ENCODE results near the gene SCUBE1. TPM values are rescaled to one million over a fixed set of nuclear protein-coding genes. Genes with fewer than 3 reads are reported as not detected.

SCUBE1 gene
- total RNA-seq, 1 donor from 2014 or later: 25.9 TPM

DNA sequence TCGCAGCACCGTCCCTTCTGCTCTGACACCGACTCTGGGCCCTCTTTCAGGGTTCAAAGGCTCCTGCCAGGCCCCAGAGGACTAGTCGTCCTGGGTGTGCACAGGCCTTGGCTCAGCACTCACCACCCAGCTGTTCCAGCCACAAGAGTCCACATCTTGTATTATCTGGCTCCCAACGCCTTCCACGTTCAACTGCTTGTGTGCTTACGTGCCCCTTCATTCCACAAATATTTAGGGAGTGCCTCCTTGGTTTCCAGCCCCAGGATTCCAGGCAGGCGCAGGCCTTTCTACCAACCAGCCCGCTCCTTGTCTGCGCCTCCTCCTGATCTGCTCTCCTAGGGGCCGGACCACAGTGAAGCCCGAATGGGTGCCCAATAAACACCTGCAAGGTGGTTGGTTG, 70.9 kb downstream of the SCUBE1 start:
- Histone ChIP-seq H3K36me3 (no peaks in the 10 kb centered on the region), H3K27ac (no peak overlapping the region), H3K4me1 (peaks cover 19% of the 10 kb centered on the region), H3K4me3 (no peak overlapping the region), H3K9me3 (ENCODE audit: low read depth) (no peaks in the 10 kb centered on the region), H3K9ac (no peak overlapping the region), H2AFZ (replicated peaks) (no peak overlapping the region), H3K27me3 (no peaks in the 10 kb centered on the region), H3K79me2 (ENCODE audit: low read depth) (no peaks in the 10 kb centered on the region), H3K4me2 (no peak overlapping the region), H3F3A (ENCODE audit: low read depth) (peaks cover 19% of the 10 kb centered on the region), H4K20me1 (ENCODE audit: low read depth) (peaks cover 48% of the 10 kb centered on the region)
- no peaks in the 10 kb centered on the region for H3K36me3 Mint-ChIP-seq
- no peak for DNase-seq (ENCODE audit: low spot score)
- peak overlapping the region; percentile 85 for H3K27ac Mint-ChIP-seq
- H3K4me1 Mint-ChIP-seq: peaks cover 75% of the 10 kb centered on the region
- peaks cover 24% of the 10 kb centered on the region for H3K27me3 Mint-ChIP-seq (ENCODE audit: insufficient read depth, low read depth)
- TF ChIP-seq, protein P1, sequence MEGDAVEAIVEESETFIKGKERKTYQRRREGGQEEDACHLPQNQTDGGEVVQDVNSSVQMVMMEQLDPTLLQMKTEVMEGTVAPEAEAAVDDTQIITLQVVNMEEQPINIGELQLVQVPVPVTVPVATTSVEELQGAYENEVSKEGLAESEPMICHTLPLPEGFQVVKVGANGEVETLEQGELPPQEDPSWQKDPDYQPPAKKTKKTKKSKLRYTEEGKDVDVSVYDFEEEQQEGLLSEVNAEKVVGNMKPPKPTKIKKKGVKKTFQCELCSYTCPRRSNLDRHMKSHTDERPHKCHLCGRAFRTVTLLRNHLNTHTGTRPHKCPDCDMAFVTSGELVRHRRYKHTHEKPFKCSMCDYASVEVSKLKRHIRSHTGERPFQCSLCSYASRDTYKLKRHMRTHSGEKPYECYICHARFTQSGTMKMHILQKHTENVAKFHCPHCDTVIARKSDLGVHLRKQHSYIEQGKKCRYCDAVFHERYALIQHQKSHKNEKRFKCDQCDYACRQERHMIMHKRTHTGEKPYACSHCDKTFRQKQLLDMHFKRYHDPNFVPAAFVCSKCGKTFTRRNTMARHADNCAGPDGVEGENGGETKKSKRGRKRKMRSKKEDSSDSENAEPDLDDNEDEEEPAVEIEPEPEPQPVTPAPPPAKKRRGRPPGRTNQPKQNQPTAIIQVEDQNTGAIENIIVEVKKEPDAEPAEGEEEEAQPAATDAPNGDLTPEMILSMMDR (IDR thresholded peaks at IDR 0.05): no peak
- TF ChIP-seq EZH2 (IDR thresholded peaks at IDR 0.05) (no peak), EZH2phosphoT487 (IDR thresholded peaks at IDR 0.05) (no peak)
- peak overlapping the region; percentile 10 for H3K4me3 Mint-ChIP-seq
- H3K9me3 Mint-ChIP-seq: no peaks in the 10 kb centered on the region

DNA sequence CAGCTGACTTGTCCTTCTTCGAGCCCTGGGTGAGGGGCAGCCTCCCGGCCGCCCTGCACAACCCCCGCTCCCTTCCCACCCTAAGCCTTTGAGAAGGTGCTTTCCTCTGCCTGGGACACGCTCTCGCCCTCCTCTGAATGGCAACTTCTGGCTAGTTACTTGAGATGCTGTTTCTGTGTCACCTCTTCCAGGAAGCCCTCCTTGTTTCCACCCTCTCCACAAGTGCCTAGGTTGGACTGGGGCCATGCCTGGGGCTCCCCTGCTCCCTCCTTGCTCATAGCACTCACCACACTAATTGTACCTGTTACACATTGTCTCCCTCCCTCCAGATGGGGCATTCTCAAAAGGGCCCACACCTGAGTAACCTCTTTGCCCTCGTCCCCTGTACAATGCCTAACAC, 72.2 kb downstream of the SCUBE1 start:
- peak overlapping the region; percentile 67 for H3K4me3 Mint-ChIP-seq
- H2AFZ ChIP-seq (replicated peaks): no peak overlapping the region
- no peaks in the 10 kb centered on the region for H3K27me3 ChIP-seq
- no peaks in the 10 kb centered on the region for H3K9me3 Mint-ChIP-seq
- no peak overlapping the region for H3K4me3 ChIP-seq
- no peaks in the 10 kb centered on the region for H3K79me2 ChIP-seq (ENCODE audit: low read depth)
- peaks cover 48% of the 10 kb centered on the region for H4K20me1 ChIP-seq (ENCODE audit: low read depth)
- H3K27ac Mint-ChIP-seq: peak overlapping the region; percentile 87
- no peak for DNase-seq (ENCODE audit: low spot score)
- no peaks in the 10 kb centered on the region for H3K36me3 Mint-ChIP-seq
- no peak overlapping the region for H3K9ac ChIP-seq
- H3K4me2 ChIP-seq: no peak overlapping the region
- no peak overlapping the region for H3K27ac ChIP-seq
- H3F3A ChIP-seq (ENCODE audit: low read depth): peaks cover 19% of the 10 kb centered on the region
- peaks cover 78% of the 10 kb centered on the region for H3K4me1 Mint-ChIP-seq
- H3K36me3 ChIP-seq: no peaks in the 10 kb centered on the region
- peaks cover 13% of the 10 kb centered on the region for H3K4me1 ChIP-seq
- peaks cover 22% of the 10 kb centered on the region for H3K27me3 Mint-ChIP-seq (ENCODE audit: insufficient read depth, low read depth)
- H3K9me3 ChIP-seq (ENCODE audit: low read depth): no peaks in the 10 kb centered on the region
- no peak for TF ChIP-seq EZH2 (IDR thresholded peaks at IDR 0.05)
- no peak for TF ChIP-seq EZH2phosphoT487 (IDR thresholded peaks at IDR 0.05)
- TF ChIP-seq, protein P1 (IDR thresholded peaks at IDR 0.05): no peak

DNA sequence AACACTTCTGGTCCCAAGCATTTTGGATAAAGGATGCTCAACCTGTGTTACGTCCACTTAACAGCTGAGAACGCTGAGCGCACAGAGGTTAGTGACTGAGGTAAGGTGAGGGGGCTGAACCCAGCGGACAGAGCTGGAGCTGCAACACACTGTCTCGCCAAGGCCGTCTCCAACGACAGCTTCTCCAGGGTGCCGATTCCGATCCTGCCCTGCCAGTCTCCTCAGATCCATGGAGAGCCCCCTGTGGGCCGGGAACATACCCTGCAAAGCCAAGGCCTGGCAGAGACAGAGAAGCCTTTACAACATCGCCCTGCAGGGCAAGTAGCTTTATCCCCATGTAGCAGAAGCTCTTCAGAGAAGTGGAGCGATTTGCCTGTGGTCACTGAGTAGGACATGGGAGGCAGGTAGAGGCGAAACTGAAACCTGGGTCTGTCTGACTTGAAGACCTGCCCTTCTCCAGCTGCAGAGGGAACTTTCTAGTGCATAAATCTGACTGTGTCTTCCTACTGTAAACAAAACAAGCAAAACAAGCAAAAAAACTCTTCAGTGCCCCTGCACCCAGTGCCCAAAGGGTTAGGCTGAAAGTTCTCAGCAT, 72.8 kb downstream of the SCUBE1 start:
- peaks cover 43% of the 10 kb centered on the region for H4K20me1 ChIP-seq (ENCODE audit: low read depth)
- peaks cover 7% of the 10 kb centered on the region for H3K4me1 ChIP-seq
- no peak for TF ChIP-seq EZH2 (IDR thresholded peaks at IDR 0.05)
- TF ChIP-seq, protein P1 (IDR thresholded peaks at IDR 0.05): peak; percentile 39
- no peaks in the 10 kb centered on the region for H3K9me3 ChIP-seq (ENCODE audit: low read depth)
- DNase-seq (ENCODE audit: low spot score): peak; percentile 50
- H3K79me2 ChIP-seq (ENCODE audit: low read depth): no peaks in the 10 kb centered on the region
- peaks cover 15% of the 10 kb centered on the region for H3F3A ChIP-seq (ENCODE audit: low read depth)
- no peaks in the 10 kb centered on the region for H3K9me3 Mint-ChIP-seq
- no peak overlapping the region for H2AFZ ChIP-seq (replicated peaks)
- H3K4me1 Mint-ChIP-seq: peaks cover 75% of the 10 kb centered on the region
- H3K27me3 Mint-ChIP-seq (ENCODE audit: insufficient read depth, low read depth): peaks cover 23% of the 10 kb centered on the region
- H3K9ac ChIP-seq: no peak overlapping the region
- peak overlapping the region; percentile 37 for H3K27ac Mint-ChIP-seq
- H3K27ac ChIP-seq: no peak overlapping the region
- no peaks in the 10 kb centered on the region for H3K36me3 ChIP-seq
- no peaks in the 10 kb centered on the region for H3K36me3 Mint-ChIP-seq
- H3K27me3 ChIP-seq: no peaks in the 10 kb centered on the region
- H3K4me3 ChIP-seq: no peak overlapping the region
- H3K4me2 ChIP-seq: no peak overlapping the region
- H3K4me3 Mint-ChIP-seq: no peak overlapping the region
